ENCODE measurements around the gene INHBC. TPM values are rescaled to one million over a fixed set of nuclear protein-coding genes. Genes with fewer than 3 reads are reported as not detected.
A peak's percentile ranks its signal among the peaks of the same experiment; 100 is the strongest.
"Not testable (repeated sequence)": the region's sequence is repeated elsewhere in the genome, so short reads cannot be mapped to it uniquely, and the experiment has no call there.

INHBC gene
- total RNA-seq, 4 donors from 2014 or later = 0.20 to 0.35 TPM; not detected in 2

DNA sequence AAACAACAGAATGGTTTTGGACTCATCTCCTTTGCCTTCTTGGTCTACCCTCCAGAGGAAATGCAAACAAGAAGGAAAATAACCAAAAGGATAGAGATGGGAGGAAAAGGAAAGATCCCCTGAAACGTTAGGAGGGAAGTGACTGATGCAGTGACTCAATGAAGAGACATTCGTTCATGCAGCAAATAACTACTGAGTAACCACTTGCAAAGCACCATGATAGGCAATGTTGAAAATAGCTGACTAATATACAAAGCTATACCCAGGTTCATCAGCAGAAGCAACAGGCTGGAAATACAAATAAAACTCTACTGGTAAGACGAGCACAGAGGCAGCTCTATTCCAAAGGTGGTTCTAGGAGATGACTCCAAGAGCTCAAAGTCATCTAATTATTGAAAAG lies 45.6 kb upstream of the INHBC start:
- H3K27ac ChIP-seq = no peak overlapping the region
- TF ChIP-seq POLR2A (IDR thresholded peaks at IDR 0.05) = no peak
- TF ChIP-seq, protein P1, sequence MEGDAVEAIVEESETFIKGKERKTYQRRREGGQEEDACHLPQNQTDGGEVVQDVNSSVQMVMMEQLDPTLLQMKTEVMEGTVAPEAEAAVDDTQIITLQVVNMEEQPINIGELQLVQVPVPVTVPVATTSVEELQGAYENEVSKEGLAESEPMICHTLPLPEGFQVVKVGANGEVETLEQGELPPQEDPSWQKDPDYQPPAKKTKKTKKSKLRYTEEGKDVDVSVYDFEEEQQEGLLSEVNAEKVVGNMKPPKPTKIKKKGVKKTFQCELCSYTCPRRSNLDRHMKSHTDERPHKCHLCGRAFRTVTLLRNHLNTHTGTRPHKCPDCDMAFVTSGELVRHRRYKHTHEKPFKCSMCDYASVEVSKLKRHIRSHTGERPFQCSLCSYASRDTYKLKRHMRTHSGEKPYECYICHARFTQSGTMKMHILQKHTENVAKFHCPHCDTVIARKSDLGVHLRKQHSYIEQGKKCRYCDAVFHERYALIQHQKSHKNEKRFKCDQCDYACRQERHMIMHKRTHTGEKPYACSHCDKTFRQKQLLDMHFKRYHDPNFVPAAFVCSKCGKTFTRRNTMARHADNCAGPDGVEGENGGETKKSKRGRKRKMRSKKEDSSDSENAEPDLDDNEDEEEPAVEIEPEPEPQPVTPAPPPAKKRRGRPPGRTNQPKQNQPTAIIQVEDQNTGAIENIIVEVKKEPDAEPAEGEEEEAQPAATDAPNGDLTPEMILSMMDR (IDR thresholded peaks at IDR 0.05 in 4 of 5, conservative IDR thresholded peaks at IDR 0.05 in 1 of 5) = no peak
- no peak overlapping the region for H3K4me3 ChIP-seq
- peak in 1 of 2 donors; percentile 53 for ATAC-seq
- no peaks in the 10 kb centered on the region for H3K27me3 ChIP-seq
- intact Hi-C loops (cut with DNase I; ENCODE audit: low total_unique reads) (no loop called here), in situ Hi-C loops (cut with MboI; ENCODE audit: low sequenced_read_pairs in 4 of 4) (no loop called here)
- H3K4me1 ChIP-seq = peaks cover 6 to 12% of the 10 kb centered on the region in 2 donors
- no peaks in the 10 kb centered on the region for H3K9me3 ChIP-seq
- H3K36me3 ChIP-seq = peaks cover 0 to 14% of the 10 kb centered on the region in 2 donors
- DNase-seq = no peak

DNA sequence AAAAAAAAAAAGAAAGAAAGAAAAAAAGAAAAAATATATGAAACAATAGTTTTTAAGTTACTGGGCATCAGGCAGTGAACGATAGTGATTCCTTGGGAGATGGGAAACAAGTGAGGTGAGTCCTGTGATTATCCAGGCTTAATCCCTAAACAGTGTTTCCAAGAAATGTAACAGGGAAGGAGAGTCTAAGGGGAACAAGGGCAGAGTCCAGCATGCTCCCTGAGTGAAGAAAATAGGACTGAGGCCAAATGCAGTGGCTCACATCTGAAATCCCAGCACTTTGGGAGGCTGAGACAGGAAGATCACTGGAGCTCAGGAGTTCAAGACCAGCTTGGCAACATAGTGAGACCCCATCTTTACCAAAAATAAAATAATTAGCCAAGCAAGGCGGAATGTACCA lies 44.4 kb upstream of the INHBC start:
- Histone ChIP-seq H3K27me3 (no peaks in the 10 kb centered on the region), H3K9me3 (no peaks in the 10 kb centered on the region), H3K4me1 (peaks cover 6 to 12% of the 10 kb centered on the region in 2 donors), H3K36me3 (peaks cover 0 to 26% of the 10 kb centered on the region in 2 donors), H3K4me3 (no peak overlapping the region), H3K27ac (no peak overlapping the region)
- in situ Hi-C loops (cut with MboI; ENCODE audit: low sequenced_read_pairs in 4 of 4) = no loop called here
- TF ChIP-seq, protein P1 (IDR thresholded peaks at IDR 0.05 in 4 of 5, conservative IDR thresholded peaks at IDR 0.05 in 1 of 5) = no peak
- no peak for TF ChIP-seq POLR2A (IDR thresholded peaks at IDR 0.05)
- intact Hi-C loops (cut with DNase I; ENCODE audit: low total_unique reads) = no loop called here
- ATAC-seq = no peak
- DNase-seq = no peak

DNA sequence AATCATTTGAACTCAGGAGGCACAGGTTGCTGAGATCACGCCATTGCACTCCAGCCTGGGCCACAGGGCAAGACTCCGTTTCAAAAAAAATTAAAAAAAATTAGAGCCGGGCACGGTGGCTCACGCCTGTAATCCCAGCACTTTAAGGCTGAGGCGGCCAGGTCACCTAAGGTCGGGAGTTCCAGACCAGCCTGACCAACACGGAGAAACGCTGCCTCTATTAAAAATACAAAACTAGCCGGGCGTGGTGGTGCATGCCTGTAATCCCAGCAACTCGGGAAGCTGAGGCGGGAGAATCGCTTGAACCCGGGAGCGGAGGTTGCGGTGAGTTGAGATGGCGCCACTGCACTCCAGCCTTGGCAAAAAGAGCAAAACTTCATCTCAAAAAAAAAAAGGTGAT lies 39.5 kb upstream of the INHBC start:
- DNase-seq = no peak
- peaks cover 0 to 31% of the 10 kb centered on the region in 2 donors for H3K36me3 ChIP-seq
- no peak for ATAC-seq
- H3K27me3 ChIP-seq = no peaks in the 10 kb centered on the region
- no peaks in the 10 kb centered on the region for H3K4me1 ChIP-seq
- in situ Hi-C loops (cut with MboI; ENCODE audit: low sequenced_read_pairs in 4 of 4) = no loop called here
- no peak overlapping the region for H3K4me3 ChIP-seq
- H3K27ac ChIP-seq = no peak overlapping the region
- no peak for TF ChIP-seq POLR2A (IDR thresholded peaks at IDR 0.05)
- TF ChIP-seq, protein P1 (IDR thresholded peaks at IDR 0.05 in 4 of 5, conservative IDR thresholded peaks at IDR 0.05 in 1 of 5) = no peak
- no peaks in the 10 kb centered on the region for H3K9me3 ChIP-seq
- intact Hi-C loops (cut with DNase I; ENCODE audit: low total_unique reads) = no loop called here

DNA sequence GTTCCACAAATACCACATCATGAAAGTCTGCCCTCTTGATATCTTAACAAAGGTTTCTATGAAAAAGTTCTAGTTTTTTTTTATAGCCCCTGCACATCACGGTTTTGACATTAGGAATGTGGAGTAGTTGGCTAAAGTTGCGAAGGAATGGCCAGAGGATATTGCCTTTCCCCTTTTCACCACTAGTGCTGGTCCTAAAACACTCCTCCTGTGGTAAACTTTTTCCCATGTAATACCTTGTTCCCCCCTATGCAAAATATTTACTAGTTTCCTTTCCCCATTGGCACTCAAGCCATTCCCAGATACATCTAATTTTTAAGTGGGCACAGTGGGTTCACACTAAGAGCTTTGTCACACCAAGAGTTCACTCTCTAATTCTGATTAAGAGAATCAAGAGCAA lies 37.1 kb upstream of the INHBC start:
- peaks cover 0 to 27% of the 10 kb centered on the region in 2 donors for H3K36me3 ChIP-seq
- H3K4me3 ChIP-seq = no peak overlapping the region
- no peaks in the 10 kb centered on the region for H3K9me3 ChIP-seq
- no peaks in the 10 kb centered on the region for H3K27me3 ChIP-seq
- ATAC-seq (no peak), DNase-seq (no peak)
- no peak overlapping the region for H3K27ac ChIP-seq
- in situ Hi-C loops (cut with MboI; ENCODE audit: low sequenced_read_pairs in 4 of 4) (no loop called here), intact Hi-C loops (cut with DNase I; ENCODE audit: low total_unique reads) (no loop called here)
- H3K4me1 ChIP-seq = no peaks in the 10 kb centered on the region
- TF ChIP-seq POLR2A (IDR thresholded peaks at IDR 0.05) = no peak
- TF ChIP-seq, protein P1 (IDR thresholded peaks at IDR 0.05 in 4 of 5, conservative IDR thresholded peaks at IDR 0.05 in 1 of 5) = no peak

DNA sequence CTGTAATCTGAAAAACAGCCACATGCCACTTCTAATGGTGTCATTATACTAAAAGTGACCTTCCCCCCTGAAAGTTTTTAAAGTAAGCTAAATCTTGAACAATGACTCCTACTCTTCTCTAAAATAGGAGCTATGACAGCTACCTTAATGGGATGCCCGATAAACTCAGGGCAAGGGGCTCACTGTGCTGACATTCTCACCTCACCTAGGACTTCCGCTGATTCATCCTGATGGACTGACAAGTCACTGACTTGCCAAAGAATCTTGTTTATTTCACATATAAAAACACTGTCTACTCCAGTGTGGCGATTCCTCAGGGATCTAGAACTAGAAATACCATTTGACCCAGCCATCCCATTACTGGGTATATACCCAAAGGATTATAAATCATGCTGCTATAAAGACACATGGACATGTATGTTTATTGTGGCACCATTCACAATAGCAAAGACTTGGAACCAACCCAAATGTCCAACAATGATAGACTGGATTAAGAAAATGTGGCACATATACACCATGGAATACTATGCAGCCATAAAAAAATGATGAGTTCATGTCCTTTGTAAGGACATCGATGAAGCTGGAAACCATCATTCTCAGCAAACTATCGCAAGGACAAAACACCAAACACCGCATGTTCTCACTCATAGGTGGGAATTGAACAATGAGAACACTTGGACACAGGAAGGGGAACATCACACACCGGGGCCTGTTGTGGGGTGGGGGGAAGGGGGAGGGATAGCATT lies 34.7 kb upstream of the INHBC start:
- in situ Hi-C loops (cut with MboI; ENCODE audit: low sequenced_read_pairs in 4 of 4); H3K4me3 ChIP-seq; intact Hi-C loops (cut with DNase I; ENCODE audit: low total_unique reads); DNase-seq; H3K27me3 ChIP-seq; H3K36me3 ChIP-seq; H3K4me1 ChIP-seq; H3K9me3 ChIP-seq; ATAC-seq; H3K27ac ChIP-seq: not testable (repeated sequence)
